DOHH2 (cell line): ENCODE measurements around the gene ZNF536.

Experiments used
- H3F3A ChIP-seq: fragments of 200-600 bp; sonication (generic), shearing (Covaris generic); 2 replicates; pipeline ENCODE4 v1.6.0; 2016; ENCODE audit warnings: antibody characterized with exemption, mild to moderate bottlenecking; ENCODE audit not compliant: control insufficient read depth, insufficient read depth
- H3K27ac ChIP-seq: fragments of 200-600 bp; sonication (generic); 2 replicates; pipeline ENCODE4 v1.5.1; 2014; ENCODE audit warnings: low read depth, mild to moderate bottlenecking, low read length, moderate library complexity
- H3K27me3 ChIP-seq: fragments of 200-600 bp; sonication (generic); 2 replicates; pipeline ENCODE4 v1.6.1; 2014; ENCODE audit warnings: mild to moderate bottlenecking, low read length, mixed read lengths; ENCODE audit not compliant: control insufficient read depth
- H3K36me3 ChIP-seq: fragments of 200-600 bp; sonication (generic); 2 replicates; pipeline ENCODE4 v1.6.1; 2014; ENCODE audit warnings: mild to moderate bottlenecking, low read length, moderate library complexity, mixed read lengths; ENCODE audit not compliant: control insufficient read depth
- H3K4me1 ChIP-seq: fragments of 200-600 bp; sonication (generic); 2 replicates; pipeline ENCODE4 v1.6.1; 2014; ENCODE audit warnings: mild to moderate bottlenecking, low read length, mixed read lengths; ENCODE audit not compliant: control insufficient read depth
- H3K4me2 ChIP-seq: fragments of 200-600 bp; sonication (generic); 2 replicates; pipeline ENCODE4 v1.6.0; 2014; ENCODE audit warnings: mild to moderate bottlenecking, low read length, moderate library complexity
- H3K4me3 ChIP-seq: fragments of 200-600 bp; sonication (generic); 2 replicates; pipeline ENCODE4 v1.5.1; 2014; ENCODE audit warnings: mild to moderate bottlenecking, low read length, mixed read lengths
- H3K79me2 ChIP-seq: fragments of 200-600 bp; sonication (generic); 2 replicates; pipeline ENCODE4 v1.6.1; 2014; ENCODE audit warnings: mild to moderate bottlenecking, low read length, mixed read lengths; ENCODE audit not compliant: control insufficient read depth
- H3K9me2 ChIP-seq: fragments of 200-600 bp; sonication (generic); replicated peaks from 2 replicates; pipeline ENCODE4 v1.6.1; 2014; ENCODE audit warnings: mild to moderate bottlenecking, low read length, mixed read lengths; ENCODE audit not compliant: control insufficient read depth
- H3K9me3 ChIP-seq: fragments of 200-600 bp; sonication (generic); 2 replicates; pipeline ENCODE4 v1.6.1; 2014; ENCODE audit warnings: antibody characterized with exemption, low read length, mixed read lengths; ENCODE audit not compliant: control insufficient read depth, insufficient read depth
- H4K20me1 ChIP-seq: fragments of 200-600 bp; sonication (generic); 2 replicates; pipeline ENCODE4 v1.6.0; 2014; ENCODE audit warnings: low read depth, mild to moderate bottlenecking, antibody characterized with exemption, low read length, moderate library complexity; ENCODE audit not compliant: control insufficient read depth, insufficient read depth
- EZH2phosphoT487 ChIP-seq: fragments of 200-600 bp; sonication (generic); IDR thresholded peaks from 2 replicates; pipeline ENCODE4 v1.6.1; 2017; ENCODE audit warnings: borderline replicate concordance, mild to moderate bottlenecking, antibody characterized with exemption, low read length, moderate library complexity, mixed read lengths
- TF ChIP-seq, protein P1 (sequence below): fragments of 200-600 bp; sonication (generic); IDR thresholded peaks from one replicate; pipeline ENCODE4 v1.5.1; 2014; ENCODE audit warnings: antibody characterized with exemption, mild to moderate bottlenecking, low read depth, low read length; ENCODE audit not compliant: poor library complexity, severe bottlenecking

The ZNF536 gene

DNA sequence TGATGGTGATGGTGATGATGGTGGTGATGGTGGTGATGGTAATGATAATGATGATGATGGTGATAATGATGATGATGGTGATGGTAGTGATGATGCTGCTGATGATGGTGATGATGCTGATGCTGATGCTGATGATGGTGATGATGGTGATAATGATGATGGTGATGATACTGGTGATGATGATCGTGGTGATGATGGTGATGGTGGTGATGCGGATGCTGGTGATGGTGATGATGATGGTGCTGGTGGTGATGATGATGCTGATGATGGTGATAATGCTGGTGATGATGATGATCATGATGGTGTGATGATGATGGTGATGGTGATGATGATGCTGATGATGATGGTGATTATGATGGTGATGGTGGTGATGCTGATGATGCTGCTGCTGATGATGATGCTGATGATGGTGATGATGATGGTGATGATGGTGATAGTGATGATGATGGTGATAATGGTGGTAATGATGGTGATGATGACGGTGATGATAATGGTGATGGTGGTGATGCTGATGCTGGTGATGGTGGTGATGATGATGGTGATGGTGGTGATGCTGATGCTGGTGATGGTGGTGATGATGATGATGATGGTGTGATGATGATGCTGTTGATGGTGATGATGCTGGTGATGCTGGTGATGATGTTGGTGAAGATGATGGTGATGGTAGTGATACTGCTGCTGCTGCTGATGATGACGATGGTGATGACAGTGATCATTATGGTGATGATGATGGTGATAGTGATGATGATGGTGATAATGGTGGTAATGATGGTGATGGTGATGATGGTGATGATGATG is 62.8 kb downstream of the ZNF536 start:
- H3K27me3 ChIP-seq, result no peaks in the 10 kb centered on the region
- TF ChIP-seq, protein P1, sequence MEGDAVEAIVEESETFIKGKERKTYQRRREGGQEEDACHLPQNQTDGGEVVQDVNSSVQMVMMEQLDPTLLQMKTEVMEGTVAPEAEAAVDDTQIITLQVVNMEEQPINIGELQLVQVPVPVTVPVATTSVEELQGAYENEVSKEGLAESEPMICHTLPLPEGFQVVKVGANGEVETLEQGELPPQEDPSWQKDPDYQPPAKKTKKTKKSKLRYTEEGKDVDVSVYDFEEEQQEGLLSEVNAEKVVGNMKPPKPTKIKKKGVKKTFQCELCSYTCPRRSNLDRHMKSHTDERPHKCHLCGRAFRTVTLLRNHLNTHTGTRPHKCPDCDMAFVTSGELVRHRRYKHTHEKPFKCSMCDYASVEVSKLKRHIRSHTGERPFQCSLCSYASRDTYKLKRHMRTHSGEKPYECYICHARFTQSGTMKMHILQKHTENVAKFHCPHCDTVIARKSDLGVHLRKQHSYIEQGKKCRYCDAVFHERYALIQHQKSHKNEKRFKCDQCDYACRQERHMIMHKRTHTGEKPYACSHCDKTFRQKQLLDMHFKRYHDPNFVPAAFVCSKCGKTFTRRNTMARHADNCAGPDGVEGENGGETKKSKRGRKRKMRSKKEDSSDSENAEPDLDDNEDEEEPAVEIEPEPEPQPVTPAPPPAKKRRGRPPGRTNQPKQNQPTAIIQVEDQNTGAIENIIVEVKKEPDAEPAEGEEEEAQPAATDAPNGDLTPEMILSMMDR, result no peak

DNA sequence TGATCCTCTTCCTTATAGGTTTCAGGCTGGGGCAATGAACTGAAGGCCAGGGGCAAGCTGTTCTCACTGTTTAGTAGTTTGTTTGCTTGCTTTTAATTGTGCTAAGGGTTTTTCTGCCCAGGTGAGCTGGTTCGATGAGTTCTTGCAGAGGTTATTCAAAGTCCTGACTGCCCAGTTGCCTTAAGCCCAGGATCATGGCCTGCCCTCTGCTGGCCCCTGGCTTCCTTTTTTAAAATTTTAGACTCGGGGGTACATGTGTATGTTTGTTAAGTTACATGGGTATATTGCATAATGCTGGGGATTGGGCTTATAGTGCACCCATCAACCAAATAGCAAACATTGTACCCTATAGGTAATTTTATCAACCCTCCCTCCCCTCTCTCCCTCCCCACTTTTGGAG is 65.7 kb downstream of the ZNF536 start:
- no peaks in the 10 kb centered on the region for H3K4me1 ChIP-seq
- no peak overlapping the region for H3K4me2 ChIP-seq
- no peak overlapping the region for H3K4me3 ChIP-seq
- H3K79me2 ChIP-seq, result no peaks in the 10 kb centered on the region
- no peaks in the 10 kb centered on the region for H3K36me3 ChIP-seq
- H3K9me3 ChIP-seq, result no peaks in the 10 kb centered on the region
- TF ChIP-seq EZH2phosphoT487, result no peak
- TF ChIP-seq, protein P1, result no peak
- no peaks in the 10 kb centered on the region for H4K20me1 ChIP-seq
- H3K9me2 ChIP-seq, result no peaks in the 10 kb centered on the region
- no peaks in the 10 kb centered on the region for H3F3A ChIP-seq
- no peak overlapping the region for H3K27ac ChIP-seq
- no peaks in the 10 kb centered on the region for H3K27me3 ChIP-seq

More for the DNA sequence above, 62.8 kb downstream of the ZNF536 start:
- no peak overlapping the region for H3K4me3 ChIP-seq
- H3F3A ChIP-seq, result no peaks in the 10 kb centered on the region
- H3K9me3 ChIP-seq, result no peaks in the 10 kb centered on the region
- no peak overlapping the region for H3K4me2 ChIP-seq
- no peaks in the 10 kb centered on the region for H3K4me1 ChIP-seq
- H4K20me1 ChIP-seq, result no peaks in the 10 kb centered on the region
- H3K79me2 ChIP-seq, result no peaks in the 10 kb centered on the region
- no peaks in the 10 kb centered on the region for H3K36me3 ChIP-seq
- no peak overlapping the region for H3K27ac ChIP-seq
- no peaks in the 10 kb centered on the region for H3K9me2 ChIP-seq

DNA sequence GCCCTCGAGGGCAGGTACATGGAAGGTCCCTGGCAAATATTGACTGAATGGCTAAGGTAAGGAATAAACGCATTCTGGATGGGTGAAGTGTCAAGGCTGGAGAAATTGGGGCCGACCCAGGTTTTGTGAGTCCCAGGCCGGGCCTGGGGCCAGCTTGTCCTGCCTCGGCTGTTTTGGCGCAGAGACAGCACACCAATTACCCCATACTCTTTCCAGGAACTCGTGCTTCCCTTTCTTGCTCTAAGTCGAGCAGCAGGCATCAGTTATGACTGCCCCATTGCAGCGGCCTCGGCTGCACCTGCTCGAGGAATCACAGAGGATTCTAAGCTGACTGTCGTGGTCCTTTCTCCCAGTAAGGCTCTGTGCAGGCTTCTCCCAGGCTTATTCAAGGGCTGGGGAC is 67.1 kb downstream of the ZNF536 start:
- Histone ChIP-seq H3K27ac (no peak overlapping the region), H3K79me2 (no peaks in the 10 kb centered on the region), H3K27me3 (no peaks in the 10 kb centered on the region), H3K9me2 (no peaks in the 10 kb centered on the region), H3F3A (no peaks in the 10 kb centered on the region), H3K9me3 (peaks cover 11% of the 10 kb centered on the region; the same call in 1 of the 2 replicates), H3K4me2 (no peak overlapping the region), H3K4me1 (no peaks in the 10 kb centered on the region), H3K4me3 (no peak overlapping the region), H3K36me3 (no peaks in the 10 kb centered on the region), H4K20me1 (no peaks in the 10 kb centered on the region)
- TF ChIP-seq EZH2phosphoT487, result no peak
- TF ChIP-seq, protein P1, result no peak
